HT1080 (cell line): ENCODE data around the gene ATP11A. TPM values are rescaled to one million over a fixed set of nuclear protein-coding genes. Genes with fewer than 3 reads are reported as not detected.
"Not testable (repeated sequence)": the region's sequence is repeated elsewhere in the genome, so short reads cannot be mapped to it uniquely, and the experiment has no call there.

ENCODE experiments used
- DNase-seq: peaks from one replicate; pipeline ENCODE4 v3.0.0-alpha.2; 2015; ENCODE audit warnings: low read depth
- total RNA-seq: library from RNA; depleted of rRNA; stranded (reverse); fragments of >200 nt; shearing (Covaris generic); gene quantifications from 2 replicates; pipeline ENCODE4 v1.2.3, GENCODE V29; 2014

ATP11A gene
- total RNA-seq, 1 experiment from 2014 or later, result 7.7 TPM

- DNase-seq, result no peak
Measured at GRCh38 chr13:112669881-112670499, 19.8 kb upstream of the ATP11A start.

- DNase-seq, result no peak
Measured at GRCh38 chr13:112670864-112671263, 19.0 kb upstream of the ATP11A start.

DNA sequence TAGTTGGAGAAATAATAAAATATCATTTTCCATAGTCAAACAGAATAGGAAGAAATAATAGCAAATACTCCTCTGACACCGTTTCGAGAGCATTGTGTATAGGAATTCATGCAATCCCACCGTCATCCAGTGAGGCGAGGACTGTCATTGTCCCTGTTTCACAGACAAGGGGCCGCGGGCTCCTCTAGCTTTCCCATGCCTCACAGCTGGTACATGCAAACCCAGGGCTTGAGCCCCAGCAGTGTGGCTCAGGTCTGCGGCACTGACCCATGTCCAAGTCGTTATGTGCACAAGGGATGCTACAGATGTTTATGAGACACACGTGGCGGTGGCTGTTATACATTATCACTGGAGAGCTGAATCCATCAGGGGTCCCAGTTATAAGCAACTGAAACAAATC, 18.5 kb upstream of the ATP11A start:
- no peak for DNase-seq

GRCh38 chr13:112672651-112673284, 17.1 kb upstream of the ATP11A start:
- DNase-seq, result no peak

DNA sequence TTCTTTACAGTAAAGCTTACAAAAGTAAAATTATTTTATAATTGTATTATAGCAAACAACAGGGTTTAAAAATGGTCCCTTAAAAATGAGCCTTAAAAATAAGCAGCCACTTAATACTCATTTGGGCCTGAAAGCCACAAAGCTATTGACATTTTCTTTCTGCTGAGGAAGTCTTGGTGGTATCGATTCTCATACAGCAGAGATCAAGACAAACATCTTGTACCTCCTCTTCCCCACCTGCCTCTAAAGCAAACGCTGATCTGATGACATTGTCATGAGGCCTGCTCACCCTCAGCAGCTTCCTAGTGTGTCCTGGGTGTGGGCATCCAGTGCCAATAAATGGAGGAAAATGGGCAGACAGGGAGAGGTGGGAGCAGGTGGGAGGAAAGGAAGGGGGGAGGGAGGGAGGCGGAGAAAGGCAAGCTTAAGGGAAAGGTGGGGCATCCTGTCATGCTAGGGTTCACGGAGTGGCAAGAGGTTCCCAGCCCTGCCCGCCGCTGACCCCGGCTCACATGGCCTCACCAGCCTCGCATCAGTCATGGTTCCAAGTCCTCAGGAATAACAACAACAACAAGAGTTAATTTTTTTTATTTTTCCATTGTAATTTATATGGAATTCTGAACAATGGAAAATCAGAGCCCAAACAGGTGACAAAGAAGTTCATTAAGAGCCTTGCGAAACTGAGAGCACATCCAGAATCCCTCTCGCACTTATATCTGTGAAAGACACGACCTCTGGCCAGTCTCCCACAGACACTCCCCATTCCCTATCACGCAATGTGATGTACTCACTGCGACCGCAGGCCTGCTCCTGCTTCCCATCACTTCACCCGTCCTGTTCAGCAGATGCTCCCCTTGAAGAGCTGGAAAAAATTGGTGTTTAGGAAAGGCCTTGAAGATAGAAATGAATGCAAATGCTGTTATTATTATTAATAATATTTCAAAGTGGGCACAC, 15.1 kb upstream of the ATP11A start:
- no peak for DNase-seq

DNA sequence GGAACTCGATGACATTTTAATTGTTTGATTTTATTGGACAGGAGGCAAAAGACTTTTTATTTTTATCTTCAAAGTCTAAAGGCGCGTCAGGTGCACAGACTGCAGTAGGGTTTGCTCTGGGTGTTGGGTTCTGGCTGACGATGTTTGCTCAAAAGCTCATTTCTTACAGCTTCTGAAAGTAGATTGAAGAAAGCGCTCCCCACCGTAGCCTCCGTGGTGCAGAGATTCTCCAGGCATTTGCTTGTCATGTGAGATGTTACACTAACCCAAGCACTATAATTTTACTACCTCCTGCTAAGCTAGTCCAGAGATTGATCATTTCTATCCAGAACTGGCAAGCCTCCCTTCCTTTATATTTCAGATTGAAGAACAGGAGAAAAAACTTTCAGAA, 14.5 kb upstream of the ATP11A start:
- no peak for DNase-seq

GRCh38 chr13:112677421-112677962, 12.3 kb upstream of the ATP11A start:
- not testable (repeated sequence) for DNase-seq

- no peak for DNase-seq
Measured at GRCh38 chr13:112679381-112679780, 10.5 kb upstream of the ATP11A start.

- no peak for DNase-seq
Measured at GRCh38 chr13:112679932-112680677, 9.7 kb upstream of the ATP11A start.

- no peak for DNase-seq
Measured at GRCh38 chr13:112680741-112681360, 9.0 kb upstream of the ATP11A start.

DNA sequence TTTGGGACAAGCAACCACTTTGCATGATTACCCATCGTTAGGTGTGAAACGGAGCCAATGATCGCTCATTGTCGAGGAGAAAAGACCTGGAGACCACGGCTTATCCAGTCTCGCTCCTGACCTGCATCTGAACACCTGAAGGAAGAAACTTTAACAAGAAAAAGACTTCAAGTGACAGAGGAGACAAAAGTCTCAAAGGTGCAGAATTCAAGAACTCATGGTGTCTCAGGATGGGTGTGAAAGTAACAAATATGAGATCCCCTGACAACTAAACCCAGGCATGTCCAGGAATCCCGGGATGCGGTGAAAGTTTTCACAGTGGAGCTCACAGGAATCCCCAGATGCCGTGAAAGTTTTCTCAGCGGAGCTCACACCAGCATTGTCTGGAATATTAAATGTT, 6.3 kb upstream of the ATP11A start:
- DNase-seq, result no peak

- no peak for DNase-seq
Measured at GRCh38 chr13:112684071-112684845, 5.6 kb upstream of the ATP11A start.

DNA sequence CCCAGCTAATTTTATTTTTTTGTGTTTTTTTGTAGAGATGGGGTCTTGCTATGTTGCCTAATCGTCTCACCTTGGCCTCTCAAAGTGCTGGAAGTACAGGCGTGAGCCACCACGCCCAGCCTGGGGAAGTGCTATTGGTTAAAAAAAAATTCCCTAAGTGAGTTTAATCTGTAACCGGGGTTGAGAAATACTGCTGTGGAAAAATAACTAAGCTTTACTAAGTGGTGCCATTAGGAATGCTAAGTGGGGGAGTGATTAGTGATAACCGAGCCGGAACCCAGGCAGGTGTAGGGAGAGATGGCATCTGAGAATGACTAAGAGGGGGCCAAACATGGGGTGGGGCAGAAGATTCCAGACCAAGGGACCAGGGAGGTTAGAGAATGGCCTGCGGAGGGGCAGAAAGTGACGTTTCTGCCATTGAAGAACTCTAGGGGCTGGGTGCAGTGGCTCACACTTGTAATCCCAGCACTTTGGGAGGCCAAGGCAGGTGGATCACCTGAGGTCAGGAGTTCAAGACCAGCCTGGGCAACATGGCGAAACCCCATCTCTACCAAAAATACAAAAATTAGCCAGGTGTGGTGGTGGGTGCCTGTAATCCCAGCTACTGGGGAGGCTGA, 4.5 kb upstream of the ATP11A start:
- not testable (repeated sequence) for DNase-seq

DNA sequence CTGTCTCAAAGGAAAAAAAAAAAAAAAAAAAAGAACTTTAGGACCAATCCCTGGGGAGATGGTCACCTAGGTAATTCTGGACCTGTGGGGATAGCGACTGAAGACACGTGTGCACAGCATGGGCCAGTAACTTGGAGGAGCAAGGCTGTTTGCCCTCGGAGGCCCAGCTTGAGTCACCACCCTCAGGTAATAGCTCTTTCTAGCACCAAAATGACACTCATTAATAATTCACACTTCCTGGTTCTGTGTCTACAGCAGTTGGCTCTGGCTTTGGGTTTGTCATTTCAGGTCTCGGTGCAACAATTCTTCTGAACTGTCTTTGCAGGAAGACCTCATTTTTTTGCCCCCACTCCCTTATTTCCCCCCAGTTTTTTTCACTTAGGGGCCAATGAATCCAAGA, 3.9 kb upstream of the ATP11A start:
- no peak for DNase-seq

DNA sequence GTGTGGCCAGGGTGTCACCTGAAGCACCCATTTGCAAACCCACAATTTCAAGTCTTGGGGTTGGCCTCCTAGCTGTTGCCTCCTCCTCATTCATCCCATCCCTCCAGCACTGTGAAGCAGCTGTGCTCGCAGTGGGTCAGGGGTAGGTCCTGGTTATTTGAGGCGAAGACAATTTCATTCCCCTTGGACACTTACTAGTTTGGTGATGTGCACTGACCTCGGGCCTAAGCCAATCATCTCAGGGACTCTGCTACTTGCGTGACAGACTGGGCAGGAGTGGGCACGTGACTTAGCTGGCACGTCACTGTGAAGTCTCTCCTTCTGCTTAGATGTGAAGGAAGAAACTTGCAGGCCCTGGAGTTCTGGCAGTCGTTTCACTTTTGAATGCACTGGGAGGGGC, 3.5 kb upstream of the ATP11A start:
- DNase-seq, result no peak

DNA sequence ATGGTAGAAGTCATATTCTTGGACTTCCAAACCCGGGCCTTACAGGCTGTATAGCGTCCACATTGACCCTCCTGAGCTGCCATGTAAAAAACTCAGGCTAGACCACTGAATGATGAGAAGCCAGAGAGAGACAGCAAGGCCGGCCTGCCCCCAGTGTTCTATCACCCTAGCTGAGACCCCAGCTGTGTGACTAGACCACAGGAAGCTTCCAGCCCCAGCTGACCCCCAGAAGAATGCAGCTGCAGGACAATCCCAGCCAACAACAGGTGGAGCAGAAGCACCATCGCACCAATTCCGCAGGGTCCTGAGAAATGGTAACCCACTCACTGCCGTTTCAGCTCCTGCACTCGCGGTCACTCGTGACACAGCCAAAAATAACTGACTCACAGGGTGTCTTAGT, 2.9 kb upstream of the ATP11A start:
- no peak for DNase-seq

GRCh38 chr13:112687836-112688559, 1.8 kb upstream of the ATP11A start:
- DNase-seq, result no peak

DNA sequence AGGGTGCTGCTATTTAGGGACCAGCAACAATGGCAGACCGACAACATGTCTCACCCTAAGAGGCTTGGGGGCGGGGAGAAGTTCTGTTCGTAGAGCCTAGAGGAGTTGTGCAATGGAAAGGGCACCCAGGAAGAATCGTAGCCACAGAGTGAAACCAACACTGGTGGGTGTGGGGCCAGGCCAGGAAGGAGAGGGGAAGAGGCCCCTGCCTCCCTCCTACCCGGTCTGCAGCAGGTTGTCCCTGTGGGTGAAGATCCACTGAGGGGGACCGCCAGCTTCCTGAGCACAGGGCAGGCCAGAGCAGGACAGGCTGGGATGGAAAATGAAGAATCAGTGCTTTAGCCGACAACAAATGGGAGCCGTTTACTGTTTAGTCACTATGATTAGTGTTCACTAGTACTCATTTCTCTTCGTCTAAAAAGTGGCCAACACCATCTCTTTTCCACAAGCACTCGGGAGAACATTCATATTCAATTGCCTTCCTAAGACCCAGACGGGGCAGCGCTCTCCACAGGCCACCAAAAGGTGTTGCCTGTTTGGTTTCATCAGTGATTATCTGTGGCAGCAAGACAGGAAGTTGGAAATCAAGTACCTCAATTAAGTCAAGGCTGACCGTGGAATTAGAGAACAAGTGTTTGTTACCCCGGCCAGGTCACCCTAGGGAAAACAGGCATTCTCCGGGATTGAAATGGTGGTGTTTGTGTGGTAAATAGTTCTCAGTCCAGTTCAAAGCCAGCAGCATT, 1.1 kb upstream of the ATP11A start:
- DNase-seq, result no peak
